HG02852 (cell line): ENCODE data around the gene TGFBR1.
"Not testable (repeated sequence)": the region's sequence is repeated elsewhere in the genome, so short reads cannot be mapped to it uniquely, and the experiment has no call there.

Source experiments
- ATAC-seq: cut with Tn5 transposase; IDR thresholded peaks from one replicate; pipeline ENCODE4 v1.9.1; 2021; ENCODE audit warnings: mild to moderate bottlenecking, moderate library complexity; ENCODE audit not compliant: unreplicated experiment

Gene TGFBR1

DNA sequence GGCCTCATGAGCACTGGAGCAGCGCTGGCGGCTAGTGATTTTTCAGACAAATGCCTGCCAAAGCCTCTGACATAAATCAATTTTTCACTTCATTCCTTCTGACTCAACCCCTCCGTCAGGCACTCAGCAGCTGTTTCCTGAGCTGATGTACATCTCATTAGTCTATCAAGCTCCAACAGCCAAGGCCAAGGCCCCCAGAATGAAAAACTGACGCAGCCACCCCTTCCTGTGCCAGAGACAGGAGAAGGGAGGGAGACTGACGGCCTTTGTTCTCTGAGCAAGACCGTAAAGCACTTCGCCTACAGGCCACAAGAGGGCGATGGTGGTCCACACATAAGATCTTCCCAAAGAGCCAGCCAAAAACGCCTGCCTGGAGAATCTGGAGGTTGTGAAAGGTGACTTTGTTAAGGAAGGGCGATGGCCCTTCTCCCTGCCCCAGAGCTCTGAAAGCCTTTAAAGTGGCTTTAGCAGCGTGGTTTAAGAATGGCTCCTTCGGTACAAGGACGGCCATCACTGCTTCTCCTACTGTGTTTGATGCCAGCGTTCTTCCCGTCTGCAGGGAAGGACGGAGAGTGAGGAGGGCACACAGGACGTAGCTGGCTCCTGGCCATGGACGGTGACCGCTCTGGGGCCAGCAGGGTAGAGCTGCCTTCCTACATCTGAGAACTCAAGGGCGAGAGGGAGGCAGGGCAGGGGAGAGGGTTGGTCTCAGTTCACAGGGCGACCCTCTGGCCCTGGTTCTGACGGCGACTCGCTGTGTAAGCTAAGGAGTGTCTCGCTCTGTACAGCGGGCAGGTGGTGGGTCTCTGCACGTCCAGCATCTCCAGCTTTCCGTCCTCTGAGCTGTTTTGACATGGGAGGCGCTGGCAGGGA is 79.8 kb downstream of the TGFBR1 start:
- ATAC-seq: peak; percentile 49

GRCh38 chr9:99185348-99185632 is 80.4 kb downstream of the TGFBR1 start:
- ATAC-seq: no peak

DNA sequence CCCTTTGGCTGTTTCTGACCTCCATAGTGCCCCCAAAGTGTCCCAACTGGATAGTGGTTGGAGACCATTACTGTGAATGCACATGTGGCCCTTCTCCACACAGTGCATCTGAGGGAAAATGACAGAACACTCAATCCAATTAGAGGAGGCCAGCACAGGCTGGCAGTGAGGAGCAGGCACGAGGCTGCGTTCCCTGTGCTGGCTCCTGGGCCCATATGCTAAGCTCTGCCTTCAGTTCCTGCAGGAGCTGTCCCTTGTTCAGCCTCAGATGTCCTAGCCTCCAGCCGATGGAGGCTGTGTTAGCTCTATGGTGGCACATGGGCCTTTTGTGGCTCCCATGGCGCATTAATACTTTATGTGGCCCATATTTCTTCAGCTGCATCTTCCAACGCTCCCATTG is 81.0 kb downstream of the TGFBR1 start:
- no peak for ATAC-seq

DNA sequence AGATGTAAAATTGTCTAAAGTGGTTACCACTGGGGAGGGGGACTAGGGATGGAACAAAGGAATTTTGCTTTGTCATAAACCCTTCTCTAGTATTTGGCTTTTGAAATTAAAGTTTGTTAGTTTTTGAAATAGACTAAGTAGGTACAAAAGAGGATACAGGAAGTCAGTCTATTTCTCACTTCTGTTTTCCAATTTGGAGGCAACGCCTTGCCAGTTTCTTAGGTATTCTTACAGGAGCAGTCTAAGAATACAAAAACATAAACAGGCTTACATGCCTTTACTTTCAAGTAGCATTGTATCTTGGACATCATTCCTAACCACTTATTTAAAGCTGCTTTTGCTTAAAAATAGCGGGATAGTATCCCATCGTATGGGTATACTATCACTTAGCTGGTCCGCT is 82.4 kb downstream of the TGFBR1 start:
- ATAC-seq: no peak

GRCh38 chr9:99189186-99189585 is 84.3 kb downstream of the TGFBR1 start:
- no peak for ATAC-seq

DNA sequence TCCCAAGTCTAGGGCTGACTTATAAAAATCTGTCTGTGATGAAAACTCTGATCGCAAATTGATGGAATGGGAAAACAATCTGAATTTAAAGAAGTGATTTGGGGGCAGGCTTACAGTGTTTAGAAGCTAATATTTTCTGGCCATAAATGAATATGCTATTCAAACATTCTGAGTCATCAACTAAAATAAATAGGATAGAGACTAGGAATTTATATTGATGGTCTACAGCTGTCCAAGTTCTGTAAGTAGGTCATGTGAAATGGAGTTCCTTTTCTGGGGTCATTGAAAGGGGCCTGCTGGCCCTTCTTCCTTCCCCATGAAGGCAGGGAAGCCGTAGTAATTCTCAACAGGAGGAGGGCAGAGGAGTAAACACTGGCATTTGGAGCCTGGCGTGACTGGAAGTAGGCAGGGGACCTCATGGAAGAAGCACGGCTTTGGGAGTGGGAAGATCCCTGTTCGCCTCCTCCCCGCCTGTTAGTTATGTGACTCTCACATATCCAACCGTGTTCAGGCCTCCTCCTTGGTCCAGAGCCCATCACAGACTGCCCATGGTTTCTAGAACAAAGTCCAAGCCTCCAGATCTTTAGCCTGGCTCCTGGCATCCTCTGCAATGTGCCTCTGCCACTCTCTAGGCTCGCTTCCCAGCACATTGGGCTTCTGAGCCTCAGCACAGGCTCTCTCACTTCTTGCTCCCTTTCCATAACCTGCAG is 85.1 kb downstream of the TGFBR1 start:
- no peak for ATAC-seq

DNA sequence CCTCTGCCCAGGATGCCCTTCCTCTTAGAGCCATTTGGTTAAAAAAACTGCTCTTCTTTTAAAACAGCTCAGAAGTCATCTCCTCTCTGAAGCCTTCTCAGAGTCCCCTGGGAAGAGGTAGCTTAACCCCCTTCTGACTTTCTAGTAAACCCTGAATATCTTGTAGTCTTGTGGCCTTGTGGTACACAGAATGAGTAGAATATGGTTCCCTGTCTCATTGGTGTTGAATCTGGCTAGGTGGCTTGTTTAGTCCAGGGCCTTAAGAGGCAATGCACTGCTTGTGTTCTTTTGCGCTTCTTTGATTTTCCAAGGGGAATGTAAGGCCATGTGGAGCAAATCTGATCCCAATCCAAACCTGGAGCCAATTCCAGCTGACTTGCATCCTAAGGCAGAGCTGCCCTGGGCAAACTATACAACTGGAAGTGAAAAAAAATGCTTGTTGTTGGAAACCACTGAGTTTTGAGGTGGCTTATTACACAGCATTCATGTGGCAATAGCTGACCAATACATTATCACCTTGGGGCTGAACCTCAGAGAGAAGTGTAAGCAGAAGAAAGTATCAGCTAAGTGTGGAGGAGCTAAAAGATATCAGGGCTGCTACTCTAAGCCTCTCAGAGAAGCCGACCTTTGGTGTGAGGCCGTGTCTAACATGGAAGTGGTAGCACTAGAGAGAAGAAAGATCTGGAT is 85.8 kb downstream of the TGFBR1 start:
- ATAC-seq: no peak

DNA sequence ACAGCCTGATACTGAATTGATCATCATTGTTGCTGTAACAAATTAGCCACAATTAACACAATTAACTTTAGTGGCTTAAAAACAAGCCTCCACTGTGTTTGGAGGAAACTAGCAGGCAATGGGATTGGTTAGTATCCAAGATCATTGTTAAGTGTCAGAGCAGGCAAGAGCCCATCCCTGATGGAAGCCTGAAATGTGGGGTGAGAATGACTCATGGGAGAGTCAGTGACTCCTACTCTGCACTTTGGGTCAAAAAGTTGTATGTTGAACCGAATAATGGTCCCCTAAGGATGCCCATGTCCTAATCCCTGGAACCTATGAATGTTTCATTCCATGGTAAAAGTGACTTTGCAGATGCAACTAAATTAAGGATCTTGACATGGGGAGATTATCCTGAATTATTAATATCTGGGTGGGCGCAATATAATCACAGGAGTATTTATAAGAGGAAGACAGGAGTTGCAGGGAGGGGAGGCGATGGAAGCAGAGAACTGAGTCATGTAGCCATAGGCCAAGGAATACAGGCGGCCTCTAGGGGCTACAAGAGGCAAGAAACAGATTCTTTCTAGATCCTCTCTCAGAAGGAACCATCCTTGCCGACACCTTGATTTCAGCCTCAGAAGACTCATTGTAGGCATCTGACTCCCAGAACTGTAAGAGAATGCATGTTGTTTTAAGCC is 88.0 kb downstream of the TGFBR1 start:
- no peak for ATAC-seq

DNA sequence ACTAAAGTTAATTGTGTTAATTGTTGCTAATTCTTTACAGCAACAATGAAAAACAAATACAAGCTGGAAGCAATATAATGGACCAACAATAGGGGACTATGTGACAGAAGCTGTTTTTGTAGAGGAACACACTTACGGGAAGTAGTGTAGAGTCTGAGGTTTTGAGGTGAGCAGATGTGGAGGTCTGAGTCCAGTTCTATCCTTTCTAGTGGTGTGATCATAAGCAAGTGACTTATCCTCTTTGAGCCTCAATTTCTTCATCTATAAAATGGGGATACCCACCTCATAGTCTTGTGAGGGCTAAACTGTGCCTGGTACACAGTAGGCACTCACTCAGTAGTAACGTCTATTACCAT is 88.5 kb downstream of the TGFBR1 start:
- ATAC-seq: no peak

DNA sequence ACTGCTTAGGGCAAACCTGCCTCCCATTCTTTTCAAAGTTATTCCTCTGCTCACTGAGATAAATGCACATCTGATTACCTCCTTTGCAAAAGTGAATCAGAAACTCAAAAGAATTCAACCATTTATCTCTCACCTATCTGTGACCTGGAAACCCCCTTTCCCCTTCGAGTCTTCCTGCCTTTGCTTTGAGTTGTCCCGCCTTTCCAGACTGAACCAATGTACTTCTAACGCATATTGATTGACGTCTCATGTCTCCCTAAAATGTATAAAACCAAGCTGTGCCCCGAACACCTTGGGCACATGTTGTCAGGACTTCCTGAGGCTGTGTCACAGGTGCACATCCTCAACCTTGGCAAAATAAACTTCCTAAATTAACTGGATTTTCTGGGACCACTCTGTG is 91.6 kb downstream of the TGFBR1 start:
- ATAC-seq: not testable (repeated sequence)

GRCh38 chr9:99197124-99197630 is 92.3 kb downstream of the TGFBR1 start:
- no peak for ATAC-seq

- no peak for ATAC-seq
Measured at GRCh38 chr9:99197987-99198386, 93.1 kb downstream of the TGFBR1 start.

DNA sequence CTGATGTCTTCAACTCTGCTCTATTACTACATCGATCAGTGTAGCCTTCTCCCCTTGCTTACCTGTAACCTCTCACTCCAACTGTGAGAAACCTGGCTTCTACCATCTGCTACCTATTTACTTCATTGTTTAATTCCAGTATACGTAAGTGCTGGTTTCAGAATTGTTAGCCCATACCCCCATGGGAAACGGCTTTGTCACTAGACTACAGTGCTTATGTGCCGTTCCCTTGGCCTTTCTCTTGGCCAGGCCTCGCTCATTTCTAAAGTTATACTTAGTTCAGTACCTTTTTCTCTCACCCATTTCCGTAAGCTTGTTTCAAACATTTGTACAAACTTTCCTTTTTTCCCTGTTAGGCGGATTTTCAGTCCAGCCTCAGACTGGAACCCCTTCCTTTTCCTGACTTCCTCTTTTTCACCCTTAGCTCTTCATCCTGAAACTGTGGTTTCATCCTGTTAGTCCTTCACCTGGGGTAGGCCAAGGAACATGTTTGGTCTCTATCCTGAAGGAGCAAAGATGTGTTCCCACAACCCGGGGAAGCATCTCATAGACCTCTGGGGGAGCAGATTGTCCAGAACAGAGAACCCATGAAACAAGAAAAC is 95.1 kb downstream of the TGFBR1 start:
- no peak for ATAC-seq

DNA sequence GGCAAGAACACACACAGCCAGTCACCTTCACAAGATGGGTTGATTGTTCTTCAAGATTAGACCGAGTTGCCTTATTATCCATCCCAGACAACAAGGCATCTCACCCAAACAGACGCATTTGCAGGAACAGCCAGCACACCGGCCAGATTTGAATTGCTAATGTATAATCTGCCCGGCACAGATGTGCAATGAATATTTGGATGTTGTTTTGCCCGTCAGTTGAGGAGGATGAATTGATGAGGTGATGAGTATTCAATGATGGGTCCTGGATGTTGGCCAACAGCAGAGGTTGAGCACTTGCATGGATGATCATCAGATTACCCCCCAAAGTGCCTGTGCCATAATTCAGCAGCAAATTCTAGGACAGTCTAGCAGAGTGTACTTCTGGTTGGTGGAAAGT is 96.7 kb downstream of the TGFBR1 start:
- ATAC-seq: no peak
